ENCODE measurements around the gene TPRG1L. TPM values are rescaled to one million over a fixed set of nuclear protein-coding genes. Genes with fewer than 3 reads are reported as not detected.

The TPRG1L gene
- total and polyA plus RNA-seq, 2 experiments from 2014 or later: 6.2 to 20.3 TPM

DNA sequence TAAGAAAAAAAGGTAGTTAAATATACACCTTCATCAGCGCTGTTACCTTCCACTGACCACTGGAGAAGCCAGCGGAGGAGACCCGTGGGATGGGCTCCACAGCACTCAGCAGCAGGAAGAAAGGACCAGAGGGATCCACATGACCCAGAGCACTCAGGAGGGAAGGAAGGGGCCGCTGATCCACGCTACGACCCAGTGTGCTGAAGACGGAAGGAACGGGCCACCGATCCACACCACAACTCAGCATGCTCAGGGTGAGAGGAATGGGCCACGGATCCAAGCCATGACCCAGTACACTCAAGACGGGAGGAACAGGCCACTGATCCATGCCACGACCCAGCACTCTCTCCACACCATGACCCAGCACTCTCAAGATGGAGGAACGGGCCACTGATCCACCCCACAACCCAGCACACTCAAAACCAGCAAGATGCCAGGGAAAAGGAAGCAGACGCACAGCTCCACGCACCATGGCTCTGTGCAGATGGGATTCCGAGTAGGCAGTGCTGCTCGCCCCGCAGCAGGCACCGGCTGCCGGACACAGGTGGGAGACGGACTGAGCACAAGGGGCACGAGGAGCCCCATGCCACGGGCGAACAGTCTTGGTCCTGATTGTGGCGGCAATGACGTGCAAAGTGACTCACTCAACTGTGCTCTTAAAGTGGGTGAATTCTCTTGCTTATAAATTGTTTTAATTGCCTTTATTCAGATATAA lies 16.4 kb downstream of the TPRG1L start:
- DNase-seq (ENCODE audit: low spot score) (no peak), ATAC-seq (no peak)
- TF ChIP-seq ZNF331 (CRISPR knock-in tag; IDR thresholded peaks at IDR 0.05; ENCODE audit: low read depth) (no peak), JUNB (IDR thresholded peaks at IDR 0.05; ENCODE audit: unreplicated experiment) (no peak), ZNF114 (CRISPR knock-in tag; IDR thresholded peaks at IDR 0.05) (no peak), EZH2 (IDR thresholded peaks at IDR 0.05; ENCODE audit: low read depth, unreplicated experiment) (no peak)
- H2AFZ ChIP-seq: no peak overlapping the region
- H4K20me1 ChIP-seq (replicated peaks; ENCODE audit: insufficient read depth): no peaks in the 10 kb centered on the region; the same call in 1 of the 2 replicates
- H3K36me3 ChIP-seq (ENCODE audit: insufficient read depth): peaks cover 12% of the 10 kb centered on the region; the same call in 1 of the 2 replicates
- H3K27me3 ChIP-seq (ENCODE audit: insufficient read depth): no peaks in the 10 kb centered on the region
- peaks cover 8% of the 10 kb centered on the region; the same call in 1 of the 2 replicates for H3K79me2 ChIP-seq (replicated peaks; ENCODE audit: insufficient read depth)
- peaks cover 15% of the 10 kb centered on the region for H3K36me3 Mint-ChIP-seq (ENCODE audit: low read depth)
- H3K4me1 ChIP-seq (ENCODE audit: insufficient read depth): no peaks in the 10 kb centered on the region
- peaks cover 4% of the 10 kb centered on the region for H3K27me3 Mint-ChIP-seq (ENCODE audit: insufficient read depth, low read depth, poor library complexity)
- H3K27ac ChIP-seq (ENCODE audit: low read depth): no peak overlapping the region
- H3K4me3 ChIP-seq: no peak overlapping the region
- H3K9me3 Mint-ChIP-seq: no peaks in the 10 kb centered on the region
- no peak overlapping the region for H3K4me2 ChIP-seq
- no peaks in the 10 kb centered on the region for H3K9me2 ChIP-seq (ENCODE audit: insufficient read depth)
- no peaks in the 10 kb centered on the region for H3K4me1 Mint-ChIP-seq
- no peak overlapping the region for H3K27ac Mint-ChIP-seq
- H3K4me3 Mint-ChIP-seq: no peak overlapping the region; the same call in 2 of the 3 replicates
- H3F3A ChIP-seq (replicated peaks; ENCODE audit: low read depth): no peaks in the 10 kb centered on the region; the same call in 1 of the 2 replicates

DNA sequence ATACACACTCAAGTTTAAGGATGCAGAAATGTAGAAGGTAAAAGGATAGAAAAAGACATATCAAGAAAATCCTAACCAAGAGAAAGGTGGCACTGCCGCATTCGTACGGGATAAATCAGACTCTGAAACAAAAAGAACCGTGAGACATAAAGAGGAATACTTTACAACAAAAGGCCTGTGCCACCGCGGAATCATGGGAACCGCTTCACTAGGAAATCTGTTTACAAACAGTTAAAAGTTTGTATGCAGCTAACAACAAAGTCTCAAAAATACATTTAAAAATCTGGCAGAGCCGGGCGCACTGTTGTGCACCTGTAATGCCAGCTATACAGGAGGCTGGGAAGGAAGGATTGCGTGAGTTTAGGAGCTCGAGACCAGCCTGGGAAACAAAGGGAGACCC lies 17.0 kb downstream of the TPRG1L start:
- no peaks in the 10 kb centered on the region for H3K9me3 Mint-ChIP-seq
- no peaks in the 10 kb centered on the region for H3K9me2 ChIP-seq (ENCODE audit: insufficient read depth)
- H3K27me3 Mint-ChIP-seq (ENCODE audit: insufficient read depth, low read depth, poor library complexity): peaks cover 4% of the 10 kb centered on the region
- peaks cover 8% of the 10 kb centered on the region; the same call in 1 of the 2 replicates for H3K79me2 ChIP-seq (replicated peaks; ENCODE audit: insufficient read depth)
- H3K4me1 Mint-ChIP-seq: no peaks in the 10 kb centered on the region
- H3F3A ChIP-seq (replicated peaks; ENCODE audit: low read depth): no peaks in the 10 kb centered on the region; the same call in 1 of the 2 replicates
- H3K27ac Mint-ChIP-seq: no peak overlapping the region
- H3K27me3 ChIP-seq (ENCODE audit: insufficient read depth): no peaks in the 10 kb centered on the region
- ATAC-seq (no peak), DNase-seq (ENCODE audit: low spot score) (no peak)
- peaks cover 3% of the 10 kb centered on the region for H4K20me1 ChIP-seq (replicated peaks; ENCODE audit: insufficient read depth)
- H3K4me2 ChIP-seq: no peak overlapping the region
- H3K4me1 ChIP-seq (ENCODE audit: insufficient read depth): no peaks in the 10 kb centered on the region
- TF ChIP-seq STAT1 (IDR thresholded peaks at IDR 0.05; ENCODE audit: unreplicated experiment) (no peak), ZNF114 (CRISPR knock-in tag; IDR thresholded peaks at IDR 0.05) (no peak), POLR2AphosphoS5 (IDR thresholded peaks at IDR 0.05; ENCODE audit: low read depth) (no peak), ZNF331 (CRISPR knock-in tag; IDR thresholded peaks at IDR 0.05; ENCODE audit: low read depth) (no peak), CREB1 (CRISPR knock-in tag; IDR thresholded peaks at IDR 0.05; ENCODE audit: low read depth) (no peak), EZH2 (IDR thresholded peaks at IDR 0.05; ENCODE audit: low read depth, unreplicated experiment) (no peak), EZH2phosphoT487 (IDR thresholded peaks at IDR 0.05; ENCODE audit: unreplicated experiment) (no peak), JUNB (IDR thresholded peaks at IDR 0.05; ENCODE audit: unreplicated experiment) (no peak)
- TF ChIP-seq, protein P1, sequence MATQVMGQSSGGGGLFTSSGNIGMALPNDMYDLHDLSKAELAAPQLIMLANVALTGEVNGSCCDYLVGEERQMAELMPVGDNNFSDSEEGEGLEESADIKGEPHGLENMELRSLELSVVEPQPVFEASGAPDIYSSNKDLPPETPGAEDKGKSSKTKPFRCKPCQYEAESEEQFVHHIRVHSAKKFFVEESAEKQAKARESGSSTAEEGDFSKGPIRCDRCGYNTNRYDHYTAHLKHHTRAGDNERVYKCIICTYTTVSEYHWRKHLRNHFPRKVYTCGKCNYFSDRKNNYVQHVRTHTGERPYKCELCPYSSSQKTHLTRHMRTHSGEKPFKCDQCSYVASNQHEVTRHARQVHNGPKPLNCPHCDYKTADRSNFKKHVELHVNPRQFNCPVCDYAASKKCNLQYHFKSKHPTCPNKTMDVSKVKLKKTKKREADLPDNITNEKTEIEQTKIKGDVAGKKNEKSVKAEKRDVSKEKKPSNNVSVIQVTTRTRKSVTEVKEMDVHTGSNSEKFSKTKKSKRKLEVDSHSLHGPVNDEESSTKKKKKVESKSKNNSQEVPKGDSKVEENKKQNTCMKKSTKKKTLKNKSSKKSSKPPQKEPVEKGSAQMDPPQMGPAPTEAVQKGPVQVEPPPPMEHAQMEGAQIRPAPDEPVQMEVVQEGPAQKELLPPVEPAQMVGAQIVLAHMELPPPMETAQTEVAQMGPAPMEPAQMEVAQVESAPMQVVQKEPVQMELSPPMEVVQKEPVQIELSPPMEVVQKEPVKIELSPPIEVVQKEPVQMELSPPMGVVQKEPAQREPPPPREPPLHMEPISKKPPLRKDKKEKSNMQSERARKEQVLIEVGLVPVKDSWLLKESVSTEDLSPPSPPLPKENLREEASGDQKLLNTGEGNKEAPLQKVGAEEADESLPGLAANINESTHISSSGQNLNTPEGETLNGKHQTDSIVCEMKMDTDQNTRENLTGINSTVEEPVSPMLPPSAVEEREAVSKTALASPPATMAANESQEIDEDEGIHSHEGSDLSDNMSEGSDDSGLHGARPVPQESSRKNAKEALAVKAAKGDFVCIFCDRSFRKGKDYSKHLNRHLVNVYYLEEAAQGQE (IDR thresholded peaks at IDR 0.05; ENCODE audit: unreplicated experiment): no peak
- TF ChIP-seq, protein P2, sequence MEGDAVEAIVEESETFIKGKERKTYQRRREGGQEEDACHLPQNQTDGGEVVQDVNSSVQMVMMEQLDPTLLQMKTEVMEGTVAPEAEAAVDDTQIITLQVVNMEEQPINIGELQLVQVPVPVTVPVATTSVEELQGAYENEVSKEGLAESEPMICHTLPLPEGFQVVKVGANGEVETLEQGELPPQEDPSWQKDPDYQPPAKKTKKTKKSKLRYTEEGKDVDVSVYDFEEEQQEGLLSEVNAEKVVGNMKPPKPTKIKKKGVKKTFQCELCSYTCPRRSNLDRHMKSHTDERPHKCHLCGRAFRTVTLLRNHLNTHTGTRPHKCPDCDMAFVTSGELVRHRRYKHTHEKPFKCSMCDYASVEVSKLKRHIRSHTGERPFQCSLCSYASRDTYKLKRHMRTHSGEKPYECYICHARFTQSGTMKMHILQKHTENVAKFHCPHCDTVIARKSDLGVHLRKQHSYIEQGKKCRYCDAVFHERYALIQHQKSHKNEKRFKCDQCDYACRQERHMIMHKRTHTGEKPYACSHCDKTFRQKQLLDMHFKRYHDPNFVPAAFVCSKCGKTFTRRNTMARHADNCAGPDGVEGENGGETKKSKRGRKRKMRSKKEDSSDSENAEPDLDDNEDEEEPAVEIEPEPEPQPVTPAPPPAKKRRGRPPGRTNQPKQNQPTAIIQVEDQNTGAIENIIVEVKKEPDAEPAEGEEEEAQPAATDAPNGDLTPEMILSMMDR (conservative IDR thresholded peaks at IDR 0.05; ENCODE audit: low read depth in 2 of 2): no peak
- H3K27ac ChIP-seq (ENCODE audit: low read depth): no peak overlapping the region
- H3K4me3 ChIP-seq: no peak overlapping the region
- no peak overlapping the region; the same call in 2 of the 3 replicates for H3K4me3 Mint-ChIP-seq
- H2AFZ ChIP-seq: no peak overlapping the region
- H3K36me3 Mint-ChIP-seq (ENCODE audit: low read depth): peaks cover 13% of the 10 kb centered on the region
- H3K36me3 ChIP-seq (ENCODE audit: insufficient read depth): peaks cover 14% of the 10 kb centered on the region; the same call in 1 of the 2 replicates
